Upper lobe of right lung (tissue), 1 donor: ENCODE data around the gene SFMBT1. TPM values are rescaled to one million over a fixed set of nuclear protein-coding genes. Genes with fewer than 3 reads are reported as not detected.

Experiments used
- ATAC-seq: fragments of 200-7000 bp; cut with Tn5 transposase; one replicate; pipeline ENCODE4 v1.9.1; 2020; ENCODE audit warnings: mild to moderate bottlenecking, moderate library complexity
- DNase-seq: peaks from one replicate; pipeline ENCODE4 v3.0.0-alpha.2; 2020
- H3K27ac ChIP-seq: fragments of 200-600 bp; one replicate; pipeline ENCODE4 v1.8.0; 2022
- H3K27me3 ChIP-seq: fragments of 200-600 bp; one replicate; pipeline ENCODE4 v1.8.0; 2022; ENCODE audit warnings: mild to moderate bottlenecking
- H3K36me3 ChIP-seq: fragments of 200-600 bp; one replicate; pipeline ENCODE4 v1.8.0; 2022
- H3K4me1 ChIP-seq: fragments of 200-600 bp; one replicate; pipeline ENCODE4 v1.8.0; 2022
- H3K4me3 ChIP-seq: fragments of 200-600 bp; one replicate; pipeline ENCODE4 v1.8.0; 2022; ENCODE audit warnings: mild to moderate bottlenecking
- H3K9me3 ChIP-seq: fragments of 200-600 bp; one replicate; pipeline ENCODE4 v1.8.0; 2022
- intact Hi-C: fragments of 100-400 bp; cut with DNase I; formaldehyde crosslinking; loops from one replicate; pipeline ENCODE4 v1.11.0; 2022
- total RNA-seq: library from RNA; stranded (reverse); fragmentation: NEBNext Ultra II Directional; extraction: Animal tissue kit (Norgen Biotek cat#: 25700); gene quantifications from one replicate; pipeline ENCODE4 v1.2.1, GENCODE V29; 2021
- TF ChIP-seq, protein P1 (sequence below): fragments of 200-600 bp; IDR thresholded peaks from one replicate; pipeline ENCODE4 v1.8.0; 2022; ENCODE audit warnings: antibody characterized with exemption
- donor health status: DM: no; HTN: yes; CAD: no; lungs with severe emphysema.

SFMBT1 gene
- total RNA-seq, 1 donor from 2014 or later = 17.2 TPM

DNA sequence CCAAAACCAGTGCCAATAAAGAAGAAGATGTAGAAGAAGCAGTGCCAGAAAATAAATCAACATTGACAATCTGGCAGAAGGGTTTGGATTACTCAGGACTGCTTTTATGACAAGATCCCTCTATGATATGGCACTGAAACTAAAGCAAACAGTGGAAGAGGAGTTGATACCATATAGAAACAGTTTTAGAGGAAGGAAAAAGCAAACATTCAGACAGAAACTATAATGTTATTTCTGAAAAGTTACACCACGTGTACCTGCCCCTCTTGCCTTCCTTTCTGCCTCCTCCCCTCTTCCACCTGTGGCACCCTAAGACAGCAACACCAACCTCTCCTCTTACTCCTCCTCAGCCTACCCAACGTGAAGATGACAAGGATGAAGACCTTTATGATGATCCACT is 63.0 kb downstream of the SFMBT1 start:
- TF ChIP-seq, protein P1, sequence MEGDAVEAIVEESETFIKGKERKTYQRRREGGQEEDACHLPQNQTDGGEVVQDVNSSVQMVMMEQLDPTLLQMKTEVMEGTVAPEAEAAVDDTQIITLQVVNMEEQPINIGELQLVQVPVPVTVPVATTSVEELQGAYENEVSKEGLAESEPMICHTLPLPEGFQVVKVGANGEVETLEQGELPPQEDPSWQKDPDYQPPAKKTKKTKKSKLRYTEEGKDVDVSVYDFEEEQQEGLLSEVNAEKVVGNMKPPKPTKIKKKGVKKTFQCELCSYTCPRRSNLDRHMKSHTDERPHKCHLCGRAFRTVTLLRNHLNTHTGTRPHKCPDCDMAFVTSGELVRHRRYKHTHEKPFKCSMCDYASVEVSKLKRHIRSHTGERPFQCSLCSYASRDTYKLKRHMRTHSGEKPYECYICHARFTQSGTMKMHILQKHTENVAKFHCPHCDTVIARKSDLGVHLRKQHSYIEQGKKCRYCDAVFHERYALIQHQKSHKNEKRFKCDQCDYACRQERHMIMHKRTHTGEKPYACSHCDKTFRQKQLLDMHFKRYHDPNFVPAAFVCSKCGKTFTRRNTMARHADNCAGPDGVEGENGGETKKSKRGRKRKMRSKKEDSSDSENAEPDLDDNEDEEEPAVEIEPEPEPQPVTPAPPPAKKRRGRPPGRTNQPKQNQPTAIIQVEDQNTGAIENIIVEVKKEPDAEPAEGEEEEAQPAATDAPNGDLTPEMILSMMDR = no peak
- Histone ChIP-seq H3K27ac (no peak overlapping the region), H3K36me3 (no peaks in the 10 kb centered on the region), H3K27me3 (no peaks in the 10 kb centered on the region), H3K4me1 (no peaks in the 10 kb centered on the region), H3K4me3 (no peak overlapping the region), H3K9me3 (no peaks in the 10 kb centered on the region)
- intact Hi-C loops = no loop called here
- no peak for DNase-seq
- no peak for ATAC-seq

DNA sequence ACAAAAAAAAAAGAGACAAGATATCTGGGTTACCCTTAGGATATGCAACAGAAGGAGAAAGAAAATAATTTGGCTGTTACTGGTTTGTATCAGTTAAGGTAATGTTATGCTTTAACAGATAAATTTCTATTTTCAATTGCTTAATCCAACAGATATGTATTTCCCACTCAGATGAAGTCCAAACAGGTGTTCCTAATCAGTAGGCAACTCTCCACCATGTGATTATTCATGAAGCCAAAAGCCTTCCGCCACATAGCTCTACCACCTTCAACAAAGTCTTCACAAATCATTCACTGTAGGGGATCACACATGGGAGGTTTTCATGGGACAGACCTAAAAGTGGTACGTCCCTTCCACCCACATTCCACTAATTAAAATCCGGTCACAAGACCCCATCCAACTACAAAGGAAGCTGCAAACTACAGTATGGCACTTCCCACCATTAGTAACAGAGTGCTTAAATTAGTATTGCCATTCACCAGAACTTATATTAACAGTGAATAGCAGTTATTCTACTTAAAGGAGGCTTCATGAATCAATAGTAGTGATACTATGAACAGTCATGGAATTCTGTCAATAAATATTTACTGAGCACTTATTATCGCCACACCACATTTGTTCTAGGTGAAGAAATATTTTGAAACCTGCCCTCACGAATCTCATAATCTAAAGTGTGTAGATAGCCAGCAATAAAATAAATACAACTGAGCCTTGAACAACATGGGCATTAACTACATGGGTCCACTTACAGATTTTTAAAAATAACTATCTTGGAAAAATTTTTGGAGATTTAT is 66.5 kb downstream of the SFMBT1 start:
- ATAC-seq (no peak), DNase-seq (no peak)
- no peaks in the 10 kb centered on the region for H3K36me3 ChIP-seq
- H3K27ac ChIP-seq = no peak overlapping the region
- H3K27me3 ChIP-seq = no peaks in the 10 kb centered on the region
- no peak overlapping the region for H3K4me3 ChIP-seq
- intact Hi-C loops = no loop called here
- TF ChIP-seq, protein P1 = no peak
- no peaks in the 10 kb centered on the region for H3K4me1 ChIP-seq
- no peaks in the 10 kb centered on the region for H3K9me3 ChIP-seq

DNA sequence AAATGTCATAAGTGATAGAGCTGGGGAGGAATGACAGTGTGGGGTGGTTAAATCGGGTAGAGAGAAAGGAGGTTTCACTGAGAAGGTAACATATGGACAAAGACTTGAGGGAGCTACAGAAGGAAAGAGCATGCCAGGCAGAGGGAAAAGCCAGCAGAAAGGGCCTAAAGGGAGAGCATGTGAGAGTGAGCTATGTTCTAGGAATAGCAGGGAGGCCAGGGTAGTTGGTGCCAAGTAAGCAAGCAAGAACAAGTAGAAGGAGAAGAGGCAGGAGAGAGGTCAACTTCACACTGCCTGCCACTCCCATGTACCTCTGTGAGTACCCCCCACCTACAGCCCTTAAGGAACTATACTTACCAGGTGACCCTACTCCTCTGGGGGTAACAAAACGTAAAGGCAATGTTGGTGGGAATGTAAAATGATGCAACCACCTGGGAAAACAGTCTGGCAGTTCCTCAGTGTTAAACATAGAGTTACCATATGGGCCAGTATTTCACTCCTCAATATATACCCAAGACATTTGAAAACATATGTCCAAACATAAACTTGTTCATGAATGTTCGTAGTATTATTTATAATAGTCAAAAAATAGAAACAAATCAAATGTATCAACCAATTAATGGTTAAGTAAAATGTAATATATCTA is 67.6 kb downstream of the SFMBT1 start:
- Histone ChIP-seq H3K27me3 (no peaks in the 10 kb centered on the region), H3K4me3 (no peak overlapping the region), H3K4me1 (no peaks in the 10 kb centered on the region), H3K9me3 (no peaks in the 10 kb centered on the region), H3K36me3 (no peaks in the 10 kb centered on the region), H3K27ac (no peak overlapping the region)
- ATAC-seq = no peak
- DNase-seq = no peak
- TF ChIP-seq, protein P1 = no peak
- intact Hi-C loops = no loop called here

DNA sequence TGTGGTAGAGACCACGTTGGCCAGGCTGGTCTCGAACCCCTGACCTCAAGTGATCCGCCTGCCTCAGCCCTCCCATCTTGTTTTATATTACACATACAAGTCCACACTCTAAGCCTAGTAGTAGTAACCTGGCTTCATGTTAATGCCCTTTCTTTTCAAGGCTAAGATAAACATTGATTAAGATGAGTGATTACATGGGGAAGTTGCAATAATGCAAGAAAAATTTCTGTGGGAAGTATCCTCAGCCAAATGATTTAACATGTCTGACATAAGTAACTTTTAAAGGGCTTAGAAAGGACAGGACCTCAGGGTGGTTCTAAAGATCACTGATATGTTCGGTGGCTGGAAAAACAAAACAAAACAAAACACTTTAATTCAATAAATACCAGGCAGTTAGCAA is 72.1 kb downstream of the SFMBT1 start:
- TF ChIP-seq, protein P1 = no peak
- Histone ChIP-seq H3K27me3 (no peaks in the 10 kb centered on the region), H3K4me3 (no peak overlapping the region), H3K9me3 (no peaks in the 10 kb centered on the region), H3K4me1 (no peaks in the 10 kb centered on the region), H3K36me3 (no peaks in the 10 kb centered on the region), H3K27ac (no peak overlapping the region)
- ATAC-seq = no peak
- intact Hi-C loops = no loop called here
- no peak for DNase-seq

DNA sequence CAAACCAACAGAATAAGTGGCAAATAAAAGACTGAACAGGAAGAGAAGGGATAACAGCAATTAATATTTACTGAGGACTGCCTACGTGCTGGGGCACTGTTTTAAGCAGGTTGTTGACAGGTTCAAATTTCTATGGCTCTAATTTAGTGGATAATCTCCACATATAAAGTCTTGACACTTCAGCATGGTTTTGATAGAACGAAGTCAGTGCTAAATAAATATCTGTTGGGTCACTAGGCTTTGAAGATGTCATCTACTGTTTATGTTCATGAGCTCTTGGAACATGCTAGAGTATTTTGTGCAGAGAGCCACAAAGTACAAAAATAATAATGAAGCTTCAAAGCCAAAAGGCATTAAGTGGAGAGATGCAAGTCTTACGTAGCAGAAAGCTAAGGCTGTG is 74.0 kb downstream of the SFMBT1 start:
- no peak for DNase-seq
- no peak for ATAC-seq
- intact Hi-C loops = no loop called here

More for the DNA sequence above, 74.0 kb downstream of the SFMBT1 start:
- Histone ChIP-seq H3K4me3 (no peak overlapping the region), H3K27ac (no peak overlapping the region), H3K27me3 (no peaks in the 10 kb centered on the region), H3K9me3 (no peaks in the 10 kb centered on the region), H3K36me3 (no peaks in the 10 kb centered on the region), H3K4me1 (no peaks in the 10 kb centered on the region)
- TF ChIP-seq, protein P1 = no peak
